H1 (cell line): ENCODE results near the gene MIXL1. TPM values are rescaled to one million over a fixed set of nuclear protein-coding genes. Genes with fewer than 3 reads are reported as not detected.
"Not testable (repeated sequence)": the region's sequence is repeated elsewhere in the genome, so short reads cannot be mapped to it uniquely, and the experiment has no call there.

Source experiments
- CTCF ChIA-PET: fragments of 300-600 bp; sonication (Branson Sonifier 250); formaldehyde crosslinking; loops from one replicate; lab custom pipeline; 2021; ENCODE audit not compliant: partially characterized antibody; lab: Charles Lee
- POLR2A ChIA-PET: fragments of 300-600 bp; sonication (Branson Sonifier 250); formaldehyde crosslinking; loops from one replicate; lab custom pipeline; 2021; ENCODE audit warnings: inconsistent platforms; ENCODE audit not compliant: partially characterized antibody; lab: Charles Lee
- DNase-seq, 2 experiments: peaks; one replicate each; pipeline versions ENCODE4 v3.0.0 to v3.0.0-alpha.2; 2010 to 2022; ENCODE audit warnings: low spot score in 2 of 2, low read depth in 1 of 2, mixed read lengths in 1 of 2
- FAIRE-seq: peaks from 2 replicates; lab custom pipeline; 2011; peaks lifted over from hg19 to GRCh38; lab: Jason Lieb, UNC
- H2AFZ ChIP-seq: 2 replicates; pipeline ENCODE4 v1.8.1; 2012; ENCODE audit warnings: low read length, inconsistent platforms
- H2AK5ac ChIP-seq: 2 replicates; pipeline ENCODE4 v1.6.1; 2013; ENCODE audit warnings: low read depth, low read length
- H2BK120ac ChIP-seq: replicated peaks from 2 replicates; pipeline ENCODE3; 2013; ENCODE audit warnings: low read depth, low read length, inconsistent platforms
- H2BK12ac ChIP-seq: 2 replicates; pipeline ENCODE4 v1.6.1; 2013; ENCODE audit warnings: low read depth, low read length
- H2BK15ac ChIP-seq: 2 replicates; pipeline ENCODE4 v1.6.1; 2013; ENCODE audit warnings: low read length
- H2BK20ac ChIP-seq: 2 replicates; pipeline ENCODE4 v1.6.1; 2013; ENCODE audit warnings: low read length
- H2BK5ac ChIP-seq: 2 replicates; pipeline ENCODE4 v1.6.1; 2013; ENCODE audit warnings: low read depth, low read length
- H3K14ac ChIP-seq: 2 replicates; pipeline ENCODE4 v1.6.1; 2013; ENCODE audit warnings: inconsistent platforms; ENCODE audit not compliant: insufficient read length
- H3K18ac ChIP-seq: 2 replicates; pipeline ENCODE4 v1.6.1; 2013; ENCODE audit warnings: low read length; ENCODE audit errors: extremely low read depth
- H3K23ac ChIP-seq: 2 replicates; pipeline ENCODE4 v1.6.1; 2013; ENCODE audit warnings: inconsistent platforms; ENCODE audit not compliant: insufficient read length
- H3K23me2 ChIP-seq: 2 replicates; pipeline ENCODE4 v1.6.1; 2013; ENCODE audit warnings: low read depth, low read length
- H3K27ac ChIP-seq: 2 replicates; pipeline ENCODE4 v1.6.1; 2011; ENCODE audit warnings: low read depth, low read length, inconsistent platforms
- H3K27me3 ChIP-seq, 4 experiments: replicated peaks in 1 of 4; 1 replicate in 1 of 4; 2 replicates in 3 of 4; pipeline versions ENCODE4 v1.6.1 to v1.8.1; 2011 to 2013; ENCODE audit warnings: low read length in 3 of 4, mild to moderate bottlenecking in 3 of 4, inconsistent platforms in 2 of 4, mixed read lengths in 2 of 4, moderate library complexity in 1 of 4; ENCODE audit not compliant: control insufficient read depth in 3 of 4, insufficient read depth in 3 of 4; ENCODE audit errors: extremely low read depth in 1 of 4
- H3K36me3 ChIP-seq, 4 experiments: 2 replicates each; pipeline versions ENCODE4 v1.6.1 to v1.8.1; 2011 to 2013; ENCODE audit warnings: mild to moderate bottlenecking in 4 of 4, low read length in 3 of 4, moderate library complexity in 2 of 4, control low read depth in 1 of 4, inconsistent platforms in 1 of 4; ENCODE audit not compliant: insufficient read depth in 4 of 4, control insufficient read depth in 2 of 4
- H3K4ac ChIP-seq: replicated peaks from 2 replicates; pipeline ENCODE3; 2013; ENCODE audit warnings: low read length, low read depth, mixed read lengths, inconsistent platforms; ENCODE audit not compliant: insufficient read length
- H3K4me1 ChIP-seq, 4 experiments: replicated peaks in 1 of 4; 1 replicate in 1 of 4; 2 replicates in 3 of 4; pipeline versions ENCODE4 v1.6.1 to v1.8.1; 2011 to 2013; ENCODE audit warnings: low read length in 3 of 4, inconsistent platforms in 2 of 4, mixed read lengths in 1 of 4; ENCODE audit not compliant: insufficient read depth in 4 of 4, control insufficient read depth in 3 of 4
- H3K4me2 ChIP-seq, 2 experiments: 2 replicates each; pipeline versions ENCODE4 v1.6.1 to v1.8.1; 2011 to 2013; ENCODE audit warnings: low read depth in 2 of 2, low read length in 2 of 2, control low read depth in 1 of 2, inconsistent platforms in 1 of 2, mild to moderate bottlenecking in 1 of 2; ENCODE audit not compliant: insufficient read depth in 1 of 2
- H3K4me3 ChIP-seq, 4 experiments: fragments of 200-600, 300-600 bp in 1 of 4; sonication (generic), shearing (Covaris generic), sonication (Bioruptor Twin) in 1 of 4; 2 replicates each; pipeline versions ENCODE4 v1.5.1 to v1.8.1; 2011 to 2016; ENCODE audit warnings: low read length in 4 of 4, low read depth in 3 of 4, control low read depth in 2 of 4, inconsistent platforms in 2 of 4, mild to moderate bottlenecking in 2 of 4, mixed read lengths in 1 of 4, moderate library complexity in 1 of 4; ENCODE audit not compliant: insufficient read depth in 2 of 4; ENCODE audit errors: extremely low read depth in 1 of 4
- H3K56ac ChIP-seq: replicated peaks from 2 replicates; pipeline ENCODE3; 2013; ENCODE audit warnings: low read depth, mild to moderate bottlenecking, mixed read lengths, low read length, inconsistent platforms; ENCODE audit not compliant: insufficient read length
- H3K79me1 ChIP-seq: 2 replicates; pipeline ENCODE4 v1.6.1; 2013; ENCODE audit warnings: low read depth, low read length, control low read depth
- H3K79me2 ChIP-seq, 2 experiments: 2 replicates each; pipeline versions ENCODE4 v1.6.1 to v1.8.1; 2012 to 2013; ENCODE audit warnings: low read length in 2 of 2, mild to moderate bottlenecking in 2 of 2, inconsistent platforms in 1 of 2; ENCODE audit not compliant: insufficient read depth in 2 of 2, control insufficient read depth in 1 of 2
- H3K9ac ChIP-seq, 4 experiments: replicated peaks in 1 of 4; 1 replicate in 1 of 4; 2 replicates in 3 of 4; pipeline versions ENCODE4 v1.6.1 to v1.8.1; 2011 to 2013; ENCODE audit warnings: low read depth in 3 of 4, low read length in 3 of 4, control low read depth in 2 of 4, mild to moderate bottlenecking in 2 of 4, moderate library complexity in 2 of 4, inconsistent platforms in 1 of 4; ENCODE audit errors: extremely low read depth in 1 of 4
- H3K9me3 ChIP-seq, 2 experiments: 2 replicates each; pipeline versions ENCODE4 v1.6.1 to v1.8.1; 2012 to 2013; ENCODE audit warnings: mild to moderate bottlenecking in 2 of 2, moderate library complexity in 2 of 2, control low read depth in 1 of 2, inconsistent platforms in 1 of 2, low read depth in 1 of 2, low read length in 1 of 2, mixed read lengths in 1 of 2; ENCODE audit not compliant: insufficient read depth in 2 of 2
- H4K20me1 ChIP-seq, 2 experiments: replicated peaks in 1 of 2; 2 replicates each; pipeline versions ENCODE3 to v1.8.1; 2011 to 2013; ENCODE audit warnings: inconsistent platforms in 2 of 2, low read length in 2 of 2, mild to moderate bottlenecking in 1 of 2; ENCODE audit not compliant: insufficient read depth in 2 of 2, control insufficient read depth in 1 of 2
- H4K5ac ChIP-seq: 2 replicates; pipeline ENCODE4 v1.6.1; 2013; ENCODE audit warnings: low read length, low read depth, mixed read lengths, inconsistent platforms; ENCODE audit not compliant: insufficient read length
- H4K8ac ChIP-seq: 2 replicates; pipeline ENCODE4 v1.8.0; 2013; ENCODE audit warnings: mild to moderate bottlenecking, moderate library complexity, low read length, inconsistent platforms; ENCODE audit not compliant: insufficient read depth; ENCODE audit errors: extremely low read depth
- H4K91ac ChIP-seq: replicated peaks from 2 replicates; pipeline ENCODE3; 2013; ENCODE audit warnings: low read length, mixed read lengths, inconsistent platforms; ENCODE audit not compliant: insufficient read length
- CBX8 ChIP-seq: fragments of 300-800, 300-1000 bp; sonication (generic); IDR thresholded peaks from 2 replicates; pipeline ENCODE4 v1.7.1; 2016; ENCODE audit warnings: low read depth, low read length, borderline replicate concordance
- GTF2F1 ChIP-seq: IDR thresholded peaks from 2 replicates; pipeline ENCODE4 v1.6.1; 2012; ENCODE audit warnings: low read depth, low read length, improper control_type of control experiment, borderline replicate concordance
- PHF8 ChIP-seq: fragments of 200-600 bp; sonication (generic); conservative IDR thresholded peaks from 2 replicates; pipeline ENCODE4 v1.7.1; 2012; ENCODE audit warnings: low read depth, mild to moderate bottlenecking, inconsistent platforms, low read length, moderate library complexity
- WGBS, 2 experiments: shearing (Covaris generic) in 1 of 2; methylation state at CpG; one replicate each; pipeline versions ENCODE4 v1.1.6 to v1.1.7; 2013 to 2015; ENCODE audit warnings: low lambda C conversion rate in 2 of 2, mixed read lengths in 2 of 2, inconsistent platforms in 1 of 2, low coverage in 1 of 2, missing lambda C conversion rate in 1 of 2; ENCODE audit not compliant: insufficient replicate concordance in 2 of 2, insufficient coverage in 1 of 2, insufficient read length in 1 of 2; ENCODE audit errors: extremely low coverage in 1 of 2, missing lambda C conversion rate in 1 of 2; 5-methylcytosine and 5-hydroxymethylcytosine counted together
- polyA plus RNA-seq, 7 experiments: library from polyadenylated mRNA; depleted of rRNA in 3 of 7; stranded (reverse) in 5 of 7; unstranded in 2 of 7; fragments of >200 nt in 5 of 7; fragments of 200-250 nt in 2 of 7; gene quantifications; 1 replicate in 5 of 7; 2 replicates in 1 of 7; 4 replicates in 1 of 7; pipeline versions ENCODE4 v1.2.1 to v1.2.3, GENCODE V29; 2011 to 2013; ENCODE audit warnings: missing spikeins in 2 of 7, mixed read lengths in 2 of 7
- total RNA-seq: library from RNA; stranded (reverse); fragmentation: NEBNext Ultra II Directional; extraction: Animal tissue kit (Norgen Biotek cat#: 25700); gene quantifications from 2 replicates; pipeline ENCODE4 v1.2.1, GENCODE V29; 2021

MIXL1 gene
- total and polyA plus RNA-seq, 2 of the 8 experiments (the other 6 are each of a cell fraction or from before 2014, with no cell fraction given), result 1.5 to 1.8 TPM

GRCh38 chr1:226268421-226269124 is 45.1 kb downstream of the MIXL1 start (continued):
- TF ChIP-seq PHF8 (no peak), GTF2F1 (no peak), CBX8 (no peak)

- not testable (repeated sequence) for H3K23me2 ChIP-seq, H2AFZ ChIP-seq, H2BK15ac ChIP-seq, H3K56ac ChIP-seq, DNase-seq, H3K4me3 ChIP-seq, H3K9ac ChIP-seq, H2AK5ac ChIP-seq, H4K5ac ChIP-seq, H4K8ac ChIP-seq, H2BK120ac ChIP-seq, H3K4me2 ChIP-seq, H2BK5ac ChIP-seq, H2BK12ac ChIP-seq, H4K91ac ChIP-seq, H3K4me1 ChIP-seq, H4K20me1 ChIP-seq, H3K79me2 ChIP-seq, H3K18ac ChIP-seq, H3K4ac ChIP-seq, H3K79me1 ChIP-seq, H3K27me3 ChIP-seq, H3K27ac ChIP-seq, H3K9me3 ChIP-seq, H3K23ac ChIP-seq, FAIRE-seq, H2BK20ac ChIP-seq, H3K14ac ChIP-seq
- POLR2A ChIA-PET, result interaction anchor here (0.9 kb wide), 1 partner anchor 20 kb away, joined by 3 read pairs; no protein-coding TSS in a partner anchor
- CTCF ChIA-PET, result interaction anchor here (0.5 to 1.3 kb wide), 2 partner anchors 13 to 97 kb away, joined by 3 to 4 read pairs; no protein-coding TSS in a partner anchor
- 91% methylated on average over 8 of the region's 8 CpGs; no CpG with 5 or more reads in 1 of the 2 experiments for WGBS, 2 experiments
- peaks cover 0 to 10% (median 1%) of the 10 kb centered on the region in 4 experiments; a peak in 3 of 8 replicates for H3K36me3 ChIP-seq
Observed at GRCh38 chr1:226272233-226272902, 48.9 kb downstream of the MIXL1 start.
